A549 treated with dexamethasone at 1 μM for 4 hours (cell line): ENCODE results near the gene ING3. TPM values are rescaled to one million over a fixed set of nuclear protein-coding genes. Genes with fewer than 3 reads are reported as not detected.

Source experiments
- total RNA-seq: library from RNA; stranded (reverse); fragments of 200-300 nt; extraction: Qiagen RNA extraction; gene quantifications from 5 replicates; pipeline ENCODE4 v1.2.3, GENCODE V29; 2022

The ING3 gene, protein sequence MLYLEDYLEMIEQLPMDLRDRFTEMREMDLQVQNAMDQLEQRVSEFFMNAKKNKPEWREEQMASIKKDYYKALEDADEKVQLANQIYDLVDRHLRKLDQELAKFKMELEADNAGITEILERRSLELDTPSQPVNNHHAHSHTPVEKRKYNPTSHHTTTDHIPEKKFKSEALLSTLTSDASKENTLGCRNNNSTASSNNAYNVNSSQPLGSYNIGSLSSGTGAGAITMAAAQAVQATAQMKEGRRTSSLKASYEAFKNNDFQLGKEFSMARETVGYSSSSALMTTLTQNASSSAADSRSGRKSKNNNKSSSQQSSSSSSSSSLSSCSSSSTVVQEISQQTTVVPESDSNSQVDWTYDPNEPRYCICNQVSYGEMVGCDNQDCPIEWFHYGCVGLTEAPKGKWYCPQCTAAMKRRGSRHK
- 4.6 to 5.9 TPM (median 5.0 TPM) in 5 replicates for total RNA-seq

DNA sequence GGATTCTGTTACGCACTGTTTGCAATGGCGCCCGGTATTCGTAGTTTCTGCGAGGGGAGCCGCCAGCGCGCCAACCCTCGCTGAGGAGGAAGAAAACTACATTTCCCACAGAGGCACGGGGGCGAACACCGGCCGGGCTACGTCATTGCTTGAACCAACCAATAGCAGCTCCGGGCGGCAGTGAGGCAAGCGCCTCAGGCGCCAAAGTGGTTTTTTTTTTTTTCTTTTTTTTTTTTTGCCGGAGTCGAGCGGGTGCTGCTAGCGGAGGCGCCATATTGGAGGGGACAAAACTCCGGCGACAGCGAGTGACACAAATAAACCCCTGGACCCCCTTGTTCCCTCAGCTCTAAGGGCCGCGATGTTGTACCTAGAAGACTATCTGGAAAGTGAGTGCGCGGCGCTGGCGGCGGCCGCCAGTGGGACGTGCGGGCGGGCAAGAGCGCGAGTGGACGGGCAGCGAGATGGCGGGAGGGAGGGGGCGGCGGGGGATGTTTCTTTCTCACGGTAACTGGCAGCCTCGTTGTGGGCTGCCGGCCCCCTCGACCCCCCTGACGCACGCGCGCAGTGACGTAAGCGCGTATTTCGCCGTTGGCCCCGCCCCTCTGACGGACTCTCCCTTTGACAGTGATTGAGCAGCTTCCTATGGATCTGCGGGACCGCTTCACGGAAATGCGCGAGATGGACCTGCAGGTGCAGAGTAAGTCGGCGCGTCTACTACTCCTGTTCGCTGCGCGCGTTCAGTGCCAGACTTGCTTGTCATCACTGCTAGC is at the start of gene ING3:
Gene ING3 (plus strand): TSS at position 239 of the 770 bp plus-strand sequence. CDS start 120 bp downstream, at position 359.

GRCh38 chr7:120988591-120989256 is 38.1 kb downstream of the ING3 start, which contains the start of gene CPED1:
Gene CPED1, plus strand, starts transcription at chr7:120988711. Its CDS starts 911 bp downstream, at chr7:120989622.

Other genes starting within 250 kb of the ING3 start
- 0.27 to 1.1 TPM (median 0.41 TPM) in 5 replicates for gene TSPAN12, start 92.6 kb upstream of the ING3 start, total RNA-seq
- gene CPED1, start 37.9 kb downstream of the ING3 start, total RNA-seq, result not detected in 5 replicates